DMS53 treated with DMSO at 0.1 percent for 48 hours (cell line): ENCODE data around the gene CTNNA3.
"Not testable (repeated sequence)": the region's sequence is repeated elsewhere in the genome, so short reads cannot be mapped to it uniquely, and the experiment has no call there.

Source experiments
- DNase-seq: peaks from one replicate; lab custom pipeline; 2025; ENCODE audit not compliant: unreplicated experiment; lab: John Stamatoyannopoulos, UW

The CTNNA3 gene

GRCh38 chr10:67257427-67258144 lies 438.4 kb downstream of the CTNNA3 start:
- no peak for DNase-seq

- DNase-seq: no peak
Measured at GRCh38 chr10:67257018-67257417, 439.0 kb downstream of the CTNNA3 start.

- no peak for DNase-seq
Measured at GRCh38 chr10:67250686-67251085, 445.3 kb downstream of the CTNNA3 start.

GRCh38 chr10:67246066-67246555 lies 449.9 kb downstream of the CTNNA3 start:
- no peak for DNase-seq

GRCh38 chr10:67242528-67242927 lies 453.5 kb downstream of the CTNNA3 start:
- no peak for DNase-seq

DNA sequence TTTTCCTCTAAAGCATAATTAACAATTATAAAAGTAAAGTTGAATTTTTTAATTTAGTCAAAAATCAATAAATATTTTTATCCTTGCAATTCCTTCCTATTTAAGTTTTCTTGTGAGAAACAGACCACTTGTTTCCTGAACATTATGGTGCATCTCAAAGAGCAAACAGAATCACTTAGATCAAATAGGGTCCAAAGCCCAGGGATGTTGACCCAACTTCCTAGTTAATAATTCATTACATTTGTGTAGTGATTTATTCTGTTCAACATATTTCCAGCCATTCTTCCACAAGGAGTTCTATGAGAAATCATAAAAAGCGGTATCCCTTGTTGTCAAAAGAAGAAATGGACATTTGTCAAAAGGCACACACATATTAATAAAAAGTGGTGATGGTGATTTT lies 454.5 kb downstream of the CTNNA3 start:
- no peak for DNase-seq

- no peak for DNase-seq
Measured at GRCh38 chr10:67239864-67240497, 456.0 kb downstream of the CTNNA3 start.

GRCh38 chr10:67230680-67231500 lies 465.1 kb downstream of the CTNNA3 start:
- DNase-seq: peak; percentile 20

GRCh38 chr10:67225226-67225625 lies 470.8 kb downstream of the CTNNA3 start:
- no peak for DNase-seq

DNA sequence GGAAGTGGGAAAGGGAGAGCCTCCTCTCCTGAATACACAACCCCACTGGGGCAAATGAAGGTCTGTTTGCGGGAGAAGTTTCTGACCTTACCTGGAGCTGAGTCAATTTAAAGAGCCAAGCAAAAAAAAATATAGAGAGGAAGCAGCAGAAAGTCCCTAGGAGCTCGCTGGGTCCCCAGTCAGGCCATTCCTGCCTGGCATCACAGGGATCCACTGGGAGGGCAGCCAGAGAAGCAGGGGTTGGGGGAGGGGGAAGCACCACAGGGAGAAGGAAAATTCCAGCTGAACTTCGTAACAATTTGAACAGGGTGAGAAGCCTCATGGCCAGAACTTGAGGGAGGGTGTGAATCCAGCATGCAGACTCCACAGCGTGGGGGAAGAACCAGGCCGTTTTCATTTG lies 471.4 kb downstream of the CTNNA3 start:
- no peak for DNase-seq

GRCh38 chr10:67222934-67223333 lies 473.1 kb downstream of the CTNNA3 start:
- DNase-seq: no peak

DNA sequence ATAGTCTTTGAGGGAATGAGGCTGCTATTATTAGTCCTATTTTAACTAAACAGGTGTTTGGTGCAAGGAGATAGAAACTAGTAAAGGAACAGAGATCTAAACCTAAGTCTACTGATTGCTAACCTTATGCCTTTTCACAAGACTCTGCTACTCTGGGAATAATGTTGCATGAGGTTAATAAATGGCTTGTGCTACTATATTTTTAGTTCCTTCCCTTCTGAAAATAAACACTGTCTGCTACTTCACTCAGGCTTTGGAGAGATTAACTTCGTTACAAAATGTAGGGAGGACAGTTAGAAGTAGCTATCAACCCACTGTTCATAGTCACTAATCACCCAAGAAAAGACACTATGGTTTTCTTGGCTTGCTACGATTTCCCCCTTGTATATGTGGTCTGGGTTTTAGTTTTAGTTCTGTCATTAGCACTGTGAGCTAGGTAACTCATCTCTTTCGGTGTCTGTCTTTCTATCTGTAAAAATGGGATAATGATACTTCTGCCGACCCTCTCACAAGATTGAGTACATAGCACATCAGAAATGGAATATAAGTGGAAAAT lies 474.0 kb downstream of the CTNNA3 start:
- DNase-seq: no peak

- no peak for DNase-seq
Measured at GRCh38 chr10:67211680-67212079, 484.3 kb downstream of the CTNNA3 start.

- not testable (repeated sequence) for DNase-seq
Measured at GRCh38 chr10:67207923-67208322, 488.1 kb downstream of the CTNNA3 start.

DNA sequence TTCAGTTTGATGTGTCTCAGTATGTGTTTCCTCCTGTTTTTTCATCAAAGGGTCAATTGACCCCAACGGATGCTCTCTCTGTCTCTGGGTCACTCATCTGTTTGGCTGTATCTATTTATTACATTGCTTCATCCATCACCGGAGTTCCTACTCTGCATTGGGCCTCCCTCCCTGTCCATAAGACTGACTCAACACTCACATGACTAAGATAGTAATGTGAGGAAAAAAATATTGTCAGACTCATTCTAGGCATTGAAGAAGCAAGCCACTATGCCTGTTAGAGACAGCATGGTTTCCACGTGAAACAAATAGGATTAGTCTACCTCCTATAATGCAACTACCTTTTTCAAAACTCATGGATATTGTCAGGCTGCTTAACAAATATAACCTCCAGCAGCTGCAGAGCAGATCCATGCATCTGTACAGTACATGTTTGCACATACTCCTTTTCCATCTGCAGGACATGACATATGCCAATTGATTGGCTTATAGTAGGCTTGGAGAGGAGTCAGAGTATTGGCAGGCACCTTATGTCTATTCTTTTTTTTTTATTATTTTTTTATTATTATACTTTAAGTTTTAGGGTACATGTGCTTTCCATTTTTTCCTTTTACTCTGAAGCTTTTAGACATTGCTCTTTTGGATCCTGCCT lies 495.0 kb downstream of the CTNNA3 start:
- DNase-seq: no peak

DNA sequence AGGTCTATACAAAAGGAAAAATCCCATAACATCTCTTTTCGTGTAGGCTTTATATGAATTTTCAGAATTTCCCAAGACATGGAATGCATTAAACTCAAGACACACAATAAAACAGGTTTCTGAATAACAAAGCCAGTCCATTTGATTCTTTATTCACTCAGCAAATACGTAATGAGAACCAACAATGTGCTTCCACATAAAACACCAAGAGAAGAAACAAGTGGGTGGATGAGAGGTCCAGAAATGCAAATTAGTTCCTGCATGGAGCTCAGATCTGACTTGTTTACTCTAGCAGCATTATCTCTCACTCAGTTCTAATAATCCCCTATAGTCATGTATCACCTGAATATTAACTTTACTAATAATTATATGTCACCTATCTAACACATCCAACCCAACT lies 520.6 kb downstream of the CTNNA3 start:
- DNase-seq: no peak

DNA sequence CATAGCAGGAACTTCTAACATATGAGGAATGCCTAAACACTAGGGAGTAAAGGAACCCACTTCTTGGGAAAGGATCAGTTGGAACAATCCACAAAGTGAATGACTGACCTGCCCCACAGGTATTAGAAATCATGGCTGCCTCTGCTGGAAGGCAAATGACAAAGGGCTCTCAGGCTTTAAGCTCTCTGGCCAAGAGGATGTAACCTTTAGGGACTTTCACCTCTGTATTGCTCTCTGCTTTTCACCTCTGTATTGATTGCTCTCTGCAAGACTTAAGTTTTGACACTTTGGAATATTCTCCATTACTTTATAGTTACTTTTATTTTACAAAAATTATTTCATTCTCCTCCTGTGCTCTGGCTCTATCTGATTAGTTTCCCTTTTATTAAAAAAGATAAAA lies 522.2 kb downstream of the CTNNA3 start:
- DNase-seq: no peak

GRCh38 chr10:67171970-67172369 lies 524.0 kb downstream of the CTNNA3 start:
- no peak for DNase-seq

DNA sequence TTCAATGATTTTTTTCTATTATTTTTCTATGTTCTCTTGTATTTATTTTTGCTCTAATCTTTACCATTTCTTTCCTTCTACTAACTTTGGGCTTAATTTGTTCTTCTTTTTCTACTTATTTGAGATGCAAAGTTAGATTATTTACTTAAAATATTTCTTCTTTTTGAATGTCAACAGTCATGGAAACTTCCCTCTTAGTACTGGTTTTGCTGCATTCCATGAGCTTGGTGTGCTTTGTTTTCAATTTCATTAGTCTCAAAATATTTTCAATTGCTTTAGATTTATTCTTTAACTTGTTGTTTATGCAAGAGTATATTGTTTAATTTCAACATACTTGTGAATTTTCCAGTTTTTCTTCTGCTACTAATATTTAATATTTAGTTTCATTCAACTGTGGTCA lies 539.8 kb downstream of the CTNNA3 start:
- DNase-seq: no peak

DNA sequence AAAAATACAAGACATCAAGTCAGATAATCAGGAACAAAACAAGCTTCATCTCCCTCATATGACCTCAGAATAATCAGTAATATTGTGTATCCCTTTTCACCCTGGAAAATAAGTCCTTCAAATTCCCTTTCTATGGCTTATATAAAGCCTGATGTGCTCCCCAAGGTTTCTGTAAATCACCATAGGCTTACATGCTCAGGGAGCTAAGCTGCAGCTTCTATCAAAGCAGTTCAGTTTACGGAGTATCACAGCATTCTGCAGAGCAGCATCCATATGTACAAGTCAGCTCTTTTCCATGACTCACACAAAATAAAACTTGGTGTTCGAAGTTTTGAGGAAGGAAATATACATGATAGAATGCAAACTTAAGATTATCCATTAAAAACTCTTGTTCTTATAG lies 544.5 kb downstream of the CTNNA3 start:
- DNase-seq: no peak

- DNase-seq: no peak
Measured at GRCh38 chr10:67144530-67144929, 551.5 kb downstream of the CTNNA3 start.
